LNCAP (cell line): ENCODE data around the gene MYOF.

ENCODE experiments used
- CTCF ChIP-seq: fragments of 450-650 bp; IDR thresholded peaks from 2 replicates; pipeline ENCODE4 v1.5.1; 2017; ENCODE audit warnings: mild to moderate bottlenecking

The MYOF gene

GRCh38 chr10:93437946-93438612 lies 44.1 kb downstream of the MYOF start:
- no peak for TF ChIP-seq CTCF

- no peak for TF ChIP-seq CTCF
Observed at GRCh38 chr10:93437086-93437945, 44.8 kb downstream of the MYOF start.

GRCh38 chr10:93436591-93437085 lies 45.5 kb downstream of the MYOF start:
- no peak for TF ChIP-seq CTCF

- TF ChIP-seq CTCF = no peak
Observed at GRCh38 chr10:93435621-93436397, 46.3 kb downstream of the MYOF start.

- no peak for TF ChIP-seq CTCF
Observed at GRCh38 chr10:93434991-93435491, 47.1 kb downstream of the MYOF start.

GRCh38 chr10:93431361-93431760 lies 50.8 kb downstream of the MYOF start:
- TF ChIP-seq CTCF = no peak

GRCh38 chr10:93425861-93426260 lies 56.3 kb downstream of the MYOF start:
- no peak for TF ChIP-seq CTCF
